SK-N-SH (cell line): ENCODE data around the gene BCHE. TPM values are rescaled to one million over a fixed set of nuclear protein-coding genes. Genes with fewer than 3 reads are reported as not detected.

ENCODE experiments used
- CTCF ChIA-PET: fragments of 300-600, 350-600 bp; formaldehyde crosslinking; extraction: SDS; loops from one replicate; lab custom pipeline; 2021; lab: Yijun Ruan, JAX
- POLR2A ChIA-PET: fragments of 350-600 bp; sonication (Branson Sonifier 250); formaldehyde crosslinking; extraction: SDS; loops from one replicate; lab custom pipeline; 2020; ENCODE audit warnings: antibody characterized with exemption, inconsistent platforms; lab: Yijun Ruan, JAX
- DNase-seq: peaks from one replicate; pipeline ENCODE4 v3.0.0; 2012
- H2AFZ ChIP-seq: fragments of 200-600 bp; sonication (generic); 2 replicates; pipeline ENCODE4 v1.8.1; 2016; ENCODE audit warnings: antibody characterized with exemption, mild to moderate bottlenecking, low read depth
- H3F3A ChIP-seq: fragments of 200-600 bp; sonication (generic); replicated peaks from 2 replicates; pipeline ENCODE3; 2016; ENCODE audit warnings: antibody characterized with exemption, mild to moderate bottlenecking; ENCODE audit not compliant: insufficient read depth
- H3K27ac ChIP-seq, 2 experiments: fragments of 200-500 bp in 1 of 2; fragments of 200-600 bp in 1 of 2; sonication (Bioruptor generic) in 1 of 2; sonication (generic), shearing (Covaris generic) in 1 of 2; 2 replicates each; pipeline versions ENCODE4 v1.5.1 to v1.6.1; 2014 to 2016; ENCODE audit warnings: low read depth in 2 of 2, inconsistent platforms in 1 of 2, low read length in 1 of 2, mild to moderate bottlenecking in 1 of 2, mixed read lengths in 1 of 2
- H3K27me3 ChIP-seq: fragments of 200-600 bp; sonication (generic), shearing (Covaris generic); 2 replicates; pipeline ENCODE4 v1.6.1; 2016; ENCODE audit warnings: mixed run types; ENCODE audit not compliant: insufficient read depth
- H3K36me3 ChIP-seq, 2 experiments: fragments of 200-500 bp in 1 of 2; fragments of 200-600 bp in 1 of 2; sonication (Bioruptor generic) in 1 of 2; sonication (generic) in 1 of 2; replicated peaks in 1 of 2; 2 replicates each; pipeline versions ENCODE3 to v1.5.1; 2014 to 2016; ENCODE audit warnings: low read length in 1 of 2, mild to moderate bottlenecking in 1 of 2; ENCODE audit not compliant: insufficient read depth in 2 of 2, control insufficient read depth in 1 of 2
- H3K4me1 ChIP-seq, 2 experiments: fragments of 200-500 bp in 1 of 2; fragments of 200-600 bp in 1 of 2; sonication (Bioruptor generic) in 1 of 2; sonication (generic), shearing (Covaris generic) in 1 of 2; 2 replicates each; pipeline versions ENCODE4 v1.5.1 to v1.6.1; 2014 to 2016; ENCODE audit warnings: low read depth in 1 of 2, low read length in 1 of 2, mixed run types in 1 of 2; ENCODE audit not compliant: insufficient read depth in 2 of 2, control insufficient read depth in 1 of 2
- H3K4me2 ChIP-seq: fragments of 200-600 bp; sonication (generic), shearing (Covaris generic); 2 replicates; pipeline ENCODE4 v1.6.1; 2017; ENCODE audit warnings: mixed run types
- H3K4me3 ChIP-seq, 2 experiments: fragments of 200-500 bp in 1 of 2; fragments of 200-600 bp in 1 of 2; sonication (Bioruptor generic) in 1 of 2; sonication (generic), shearing (Covaris generic) in 1 of 2; 2 replicates each; pipeline versions ENCODE4 v1.5.1 to v1.8.1; 2014 to 2016; ENCODE audit warnings: low read depth in 2 of 2, inconsistent platforms in 1 of 2, low read length in 1 of 2, mild to moderate bottlenecking in 1 of 2, mixed read lengths in 1 of 2, moderate library complexity in 1 of 2
- H3K79me2 ChIP-seq: fragments of 200-600 bp; sonication (generic); 2 replicates; pipeline ENCODE4 v1.8.1; 2017; ENCODE audit warnings: mild to moderate bottlenecking; ENCODE audit not compliant: insufficient read depth
- H3K9ac ChIP-seq: fragments of 200-600 bp; sonication (generic); 2 replicates; pipeline ENCODE4 v1.6.1; 2017; ENCODE audit warnings: mixed run types
- H3K9me2 ChIP-seq: fragments of 200-600 bp; sonication (generic); 2 replicates; pipeline ENCODE4 v1.6.1; 2017; ENCODE audit warnings: mixed run types
- H3K9me3 ChIP-seq: fragments of 200-600 bp; sonication (generic); 2 replicates; pipeline ENCODE4 v1.6.1; 2017; ENCODE audit warnings: mixed run types, mild to moderate bottlenecking, moderate library complexity
- H4K20me1 ChIP-seq: fragments of 200-600 bp; sonication (generic); 2 replicates; pipeline ENCODE4 v1.6.1; 2017; ENCODE audit warnings: mild to moderate bottlenecking, mixed run types; ENCODE audit not compliant: insufficient read depth
- CHD2 ChIP-seq: fragments of 150-350 bp; IDR thresholded peaks from 2 replicates; pipeline ENCODE4 v1.6.1; 2018; ENCODE audit warnings: low read length; ENCODE audit not compliant: partially characterized antibody
- FOXJ3 ChIP-seq: sonication (generic); formaldehyde crosslinking; IDR thresholded peaks from 2 replicates; pipeline ENCODE4 v1.5.1; 2020; ENCODE audit warnings: mild to moderate bottlenecking, missing genetic modification reagents
- FOXM1 ChIP-seq: IDR thresholded peaks from 2 replicates; pipeline ENCODE4 v1.4.0; 2012; ENCODE audit warnings: low read depth, mild to moderate bottlenecking
- IRF3 ChIP-seq: fragments of 150-350 bp; IDR thresholded peaks from 2 replicates; pipeline ENCODE4 v1.6.1; 2016; ENCODE audit warnings: mild to moderate bottlenecking, low read depth, low read length
- JUND ChIP-seq: IDR thresholded peaks from 2 replicates; pipeline ENCODE4 v1.4.0; 2012
- MXI1 ChIP-seq: IDR thresholded peaks from 2 replicates; pipeline ENCODE4 v1.6.1; 2012; ENCODE audit warnings: mild to moderate bottlenecking, low read depth, low read length, improper control_type of control experiment
- NFIC ChIP-seq: IDR thresholded peaks from 2 replicates; pipeline ENCODE4 v1.4.0; 2012; ENCODE audit warnings: borderline replicate concordance
- NRF1 ChIP-seq: IDR thresholded peaks from 2 replicates; pipeline ENCODE4 v1.6.1; 2012; ENCODE audit warnings: low read depth, mild to moderate bottlenecking, low read length
- POLR2AphosphoS5 ChIP-seq: IDR thresholded peaks from 2 replicates; pipeline ENCODE4 v1.6.1; 2012; ENCODE audit warnings: low read depth, low read length
- REST ChIP-seq: IDR thresholded peaks from 2 replicates; pipeline ENCODE4 v1.6.1; 2012; ENCODE audit warnings: mild to moderate bottlenecking, low read depth, low read length, moderate library complexity
- RFX5 ChIP-seq: IDR thresholded peaks from 2 replicates; pipeline ENCODE4 v1.6.1; 2012; ENCODE audit warnings: mild to moderate bottlenecking, improper control_type of control experiment, low read length
- RXRA ChIP-seq: IDR thresholded peaks from 2 replicates; pipeline ENCODE4 v1.4.0; 2012; ENCODE audit warnings: low read depth, mild to moderate bottlenecking, borderline replicate concordance
- TAF1 ChIP-seq: IDR thresholded peaks from 2 replicates; pipeline ENCODE4 v1.6.1; 2012; ENCODE audit warnings: low read depth, mild to moderate bottlenecking, low read length, moderate library complexity, borderline replicate concordance
- TEAD4 ChIP-seq: IDR thresholded peaks from 2 replicates; pipeline ENCODE4 v1.4.0; 2012; ENCODE audit warnings: mild to moderate bottlenecking, borderline replicate concordance; ENCODE audit not compliant: insufficient read depth
- ZBTB33 ChIP-seq: IDR thresholded peaks from 2 replicates; pipeline ENCODE4 v1.4.0; 2012; ENCODE audit warnings: low read depth, borderline replicate concordance
- WGBS: methylation state at CpG from one replicate; pipeline ENCODE4 v1.1.6; 2017; ENCODE audit warnings: low lambda C conversion rate; 5-methylcytosine and 5-hydroxymethylcytosine counted together
- polyA plus RNA-seq, 3 experiments: library from polyadenylated mRNA; depleted of rRNA; stranded (reverse); fragments of >200 nt; gene quantifications; 2 replicates each; pipeline ENCODE4 v1.2.3, GENCODE V29; 2012

The BCHE gene
- polyA plus RNA-seq (2012; rRNA removed), result not detected in 2 replicates
- 0.01 TPM in 1 of 2 replicates, not detected in the other for polyA plus RNA-seq (2012; cell fraction: cytosol; rRNA removed)
- not detected in 2 replicates for polyA plus RNA-seq (2012; cell fraction: nucleus; rRNA removed)

GRCh38 chr3:165837058-165837525 is at the start of gene BCHE:
Gene BCHE (minus strand): TSS chr3:165837423. CDS start chr3:165831033, 6,390 bp downstream.
- peak within 1 kb of the TSS; percentile 23 to 34; a peak in 3 of 4 replicates for H3K4me3 ChIP-seq
- DNase-seq, result no peak
- CTCF ChIA-PET, result interaction anchor here (1.2 kb wide), 1 partner anchor 18 kb away, joined by 5 read pairs; no protein-coding TSS in a partner anchor
- H3K27me3 ChIP-seq, result no peaks in the 10 kb centered on the region
- H3K79me2 ChIP-seq, result no peaks in the 10 kb centered on the region
- no peaks in the 10 kb centered on the region for H4K20me1 ChIP-seq
- no peaks in the 10 kb centered on the region for H3K36me3 ChIP-seq
- peaks cover 0 to 5% of the 10 kb centered on the region in 2 experiments; a peak in 1 of 4 replicates for H3K4me1 ChIP-seq
- no peaks in the 10 kb centered on the region for H3K9me3 ChIP-seq
- no peaks in the 10 kb centered on the region for H3K9me2 ChIP-seq
- no peak within 1 kb of the TSS for H3K9ac ChIP-seq
- POLR2A ChIA-PET, result no interaction called here
- no peaks in the 10 kb centered on the region for H3F3A ChIP-seq
- TF ChIP-seq FOXM1 (no peak), RFX5 (no peak), FOXJ3 (CRISPR knock-in tag) (no peak), POLR2AphosphoS5 (no peak), JUND (no peak), TAF1 (no peak), REST (no peak), RXRA (no peak), IRF3 (no peak), NRF1 (no peak), CHD2 (peak; percentile 88), MXI1 (no peak), NFIC (no peak), ZBTB33 (peak; percentile 77; the same call in 1 of the 2 replicates), TEAD4 (no peak)
- H2AFZ ChIP-seq, result 0 out of 2 replicates have a peak within 1 kb of the TSS, but pooled peaks have one; percentile 42
- 3% methylated on average over 6 of the region's 6 CpGs for WGBS
- peak within 1 kb of the TSS; percentile 16 for H3K4me2 ChIP-seq
- H3K27ac ChIP-seq, result no peak within 1 kb of the TSS
